GM12875 (cell line): ENCODE results near the gene GMNC.

Experiments used
- H3K4me3 ChIP-seq: one replicate; pipeline ENCODE4 v1.5.1; 2011; ENCODE audit warnings: low read depth, low read length, control low read depth
- TF ChIP-seq, protein P1 (sequence below): IDR thresholded peaks from 2 replicates; pipeline ENCODE4 v1.5.1; 2011; ENCODE audit warnings: low read depth, mild to moderate bottlenecking, control low read depth, inconsistent platforms, low read length, moderate library complexity, borderline replicate concordance; ENCODE audit not compliant: insufficient read depth

Gene GMNC

DNA sequence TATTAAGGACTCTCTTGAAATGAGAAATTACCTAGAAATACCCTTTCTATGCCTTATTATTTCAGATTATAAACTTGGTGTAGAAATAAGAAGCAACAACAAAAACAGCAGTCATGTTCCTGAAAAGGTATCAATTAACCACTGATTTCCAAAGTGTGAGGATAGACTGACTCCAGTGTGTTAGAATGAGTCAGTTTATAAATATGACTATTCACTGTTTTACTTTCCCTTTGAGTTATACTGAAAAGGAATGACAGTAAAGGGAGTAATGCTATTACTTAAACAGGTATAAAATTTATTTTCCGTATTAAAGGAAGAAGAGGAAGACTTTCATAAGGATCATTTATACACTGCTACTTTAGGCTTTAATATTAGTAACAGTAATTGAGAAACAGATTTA lies 12.9 kb downstream of the GMNC start:
- TF ChIP-seq, protein P1, sequence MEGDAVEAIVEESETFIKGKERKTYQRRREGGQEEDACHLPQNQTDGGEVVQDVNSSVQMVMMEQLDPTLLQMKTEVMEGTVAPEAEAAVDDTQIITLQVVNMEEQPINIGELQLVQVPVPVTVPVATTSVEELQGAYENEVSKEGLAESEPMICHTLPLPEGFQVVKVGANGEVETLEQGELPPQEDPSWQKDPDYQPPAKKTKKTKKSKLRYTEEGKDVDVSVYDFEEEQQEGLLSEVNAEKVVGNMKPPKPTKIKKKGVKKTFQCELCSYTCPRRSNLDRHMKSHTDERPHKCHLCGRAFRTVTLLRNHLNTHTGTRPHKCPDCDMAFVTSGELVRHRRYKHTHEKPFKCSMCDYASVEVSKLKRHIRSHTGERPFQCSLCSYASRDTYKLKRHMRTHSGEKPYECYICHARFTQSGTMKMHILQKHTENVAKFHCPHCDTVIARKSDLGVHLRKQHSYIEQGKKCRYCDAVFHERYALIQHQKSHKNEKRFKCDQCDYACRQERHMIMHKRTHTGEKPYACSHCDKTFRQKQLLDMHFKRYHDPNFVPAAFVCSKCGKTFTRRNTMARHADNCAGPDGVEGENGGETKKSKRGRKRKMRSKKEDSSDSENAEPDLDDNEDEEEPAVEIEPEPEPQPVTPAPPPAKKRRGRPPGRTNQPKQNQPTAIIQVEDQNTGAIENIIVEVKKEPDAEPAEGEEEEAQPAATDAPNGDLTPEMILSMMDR = no peak

DNA sequence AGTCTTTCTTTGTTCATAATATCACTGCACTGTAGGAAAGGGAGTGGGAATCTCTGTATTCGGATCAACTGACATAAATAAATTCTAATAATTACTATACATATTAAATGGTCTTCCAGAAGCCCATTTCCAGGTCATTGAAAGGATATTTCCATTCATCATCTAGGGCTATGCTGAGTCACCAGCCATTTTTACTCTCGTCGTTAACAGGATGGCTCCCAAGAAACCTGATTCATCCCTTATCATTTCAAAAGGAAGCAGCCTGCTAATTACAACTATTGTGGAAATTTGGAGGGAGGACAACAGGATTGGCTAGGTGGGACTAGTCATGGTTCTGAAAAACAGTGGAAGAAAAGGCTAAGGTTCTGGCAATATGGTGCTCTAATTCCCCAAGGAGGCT lies 13.6 kb downstream of the GMNC start:
- TF ChIP-seq, protein P1 = no peak

More for the DNA sequence above, 12.9 kb downstream of the GMNC start:
- H3K4me3 ChIP-seq = no peak overlapping the region

GRCh38 chr3:190847436-190847835 lies 15.1 kb downstream of the GMNC start:
- TF ChIP-seq, protein P1 = no peak
- no peak overlapping the region for H3K4me3 ChIP-seq

More for the DNA sequence above, 13.6 kb downstream of the GMNC start:
- no peak overlapping the region for H3K4me3 ChIP-seq

DNA sequence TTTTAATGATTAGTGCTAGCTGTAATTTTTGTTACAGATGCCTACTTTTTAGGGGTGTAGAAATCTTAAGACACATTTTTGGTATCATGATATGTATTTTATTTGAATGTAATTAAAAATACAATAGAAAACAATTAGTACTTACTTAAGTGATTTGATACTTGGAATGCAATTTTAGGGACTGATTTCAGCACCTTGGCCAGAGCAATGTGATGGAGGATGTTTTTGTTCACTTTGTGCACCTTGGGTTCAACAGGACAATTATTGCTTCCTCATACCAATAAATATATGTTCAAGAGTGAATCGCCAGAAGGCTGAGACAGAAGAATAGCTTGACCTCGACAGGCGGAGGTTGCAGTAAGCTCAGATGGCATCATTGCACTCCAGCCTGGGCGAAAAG lies 22.3 kb downstream of the GMNC start:
- TF ChIP-seq, protein P1 = no peak
- H3K4me3 ChIP-seq = no peak overlapping the region

DNA sequence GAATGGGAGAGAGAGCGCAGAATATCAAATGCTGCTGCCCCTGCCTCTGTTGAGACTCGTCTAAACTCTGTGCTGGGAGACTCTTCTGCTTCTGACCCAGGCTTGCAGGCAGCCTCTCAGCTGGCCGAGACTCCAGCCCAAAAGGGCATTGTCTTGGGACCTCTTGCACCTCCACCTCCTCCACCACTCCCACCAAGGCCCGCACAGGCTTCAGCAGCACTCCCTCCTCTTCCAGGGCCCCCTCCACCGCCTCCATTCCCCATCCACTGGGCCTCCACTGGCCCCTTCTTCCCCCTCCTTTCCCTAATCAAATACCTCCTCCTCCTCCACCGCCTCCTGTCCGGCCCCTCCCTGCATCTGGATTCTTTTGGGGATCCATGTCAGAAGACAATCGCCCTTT lies 31.3 kb downstream of the GMNC start:
- no peak overlapping the region for H3K4me3 ChIP-seq
- TF ChIP-seq, protein P1 = no peak

GRCh38 chr3:190830031-190830430 lies 32.5 kb downstream of the GMNC start:
- TF ChIP-seq, protein P1 = no peak
- H3K4me3 ChIP-seq = no peak overlapping the region

- TF ChIP-seq, protein P1 = no peak
- H3K4me3 ChIP-seq = no peak overlapping the region
Measured at GRCh38 chr3:190826018-190826417, 36.5 kb downstream of the GMNC start.
